ENCODE data around the gene AGAP1.

DNA sequence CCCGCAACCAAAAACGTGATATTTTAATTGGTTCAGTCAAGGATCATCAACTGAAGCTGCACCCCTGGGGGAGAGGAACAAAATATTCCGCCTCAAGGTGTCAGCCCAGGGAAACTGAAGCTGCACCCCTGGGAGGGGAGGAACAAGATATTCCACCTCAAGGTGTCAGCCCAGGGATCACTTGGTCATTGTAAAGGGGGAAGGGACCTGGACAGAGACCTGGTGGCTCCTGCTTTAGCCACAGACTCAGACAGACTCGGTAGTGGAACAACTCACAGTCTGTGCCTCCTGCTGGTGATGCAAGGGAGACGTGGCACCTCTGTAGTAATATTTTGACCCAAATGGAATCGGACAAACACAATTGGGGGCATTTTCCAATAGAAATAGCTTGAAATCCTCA is 599.3 kb downstream of the AGAP1 start:
- no peak for TF ChIP-seq POLR2A (IDR thresholded peaks at IDR 0.05)
- TF ChIP-seq, protein P1, sequence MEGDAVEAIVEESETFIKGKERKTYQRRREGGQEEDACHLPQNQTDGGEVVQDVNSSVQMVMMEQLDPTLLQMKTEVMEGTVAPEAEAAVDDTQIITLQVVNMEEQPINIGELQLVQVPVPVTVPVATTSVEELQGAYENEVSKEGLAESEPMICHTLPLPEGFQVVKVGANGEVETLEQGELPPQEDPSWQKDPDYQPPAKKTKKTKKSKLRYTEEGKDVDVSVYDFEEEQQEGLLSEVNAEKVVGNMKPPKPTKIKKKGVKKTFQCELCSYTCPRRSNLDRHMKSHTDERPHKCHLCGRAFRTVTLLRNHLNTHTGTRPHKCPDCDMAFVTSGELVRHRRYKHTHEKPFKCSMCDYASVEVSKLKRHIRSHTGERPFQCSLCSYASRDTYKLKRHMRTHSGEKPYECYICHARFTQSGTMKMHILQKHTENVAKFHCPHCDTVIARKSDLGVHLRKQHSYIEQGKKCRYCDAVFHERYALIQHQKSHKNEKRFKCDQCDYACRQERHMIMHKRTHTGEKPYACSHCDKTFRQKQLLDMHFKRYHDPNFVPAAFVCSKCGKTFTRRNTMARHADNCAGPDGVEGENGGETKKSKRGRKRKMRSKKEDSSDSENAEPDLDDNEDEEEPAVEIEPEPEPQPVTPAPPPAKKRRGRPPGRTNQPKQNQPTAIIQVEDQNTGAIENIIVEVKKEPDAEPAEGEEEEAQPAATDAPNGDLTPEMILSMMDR (IDR thresholded peaks at IDR 0.05) = no peak
- TF ChIP-seq POLR2AphosphoS5 (IDR thresholded peaks at IDR 0.05; ENCODE audit: insufficient read depth in 1 of 2, low read depth in 1 of 2) = no peak

Data from vagina (tissue), 2 donors.